Mesothelial cell of epicardium (in vitro differentiated cells): Measurements from ENCODE around the gene SIPA1L3. TPM values are rescaled to one million over a fixed set of nuclear protein-coding genes. Genes with fewer than 3 reads are reported as not detected.

Source experiments
- DNase-seq, 2 experiments: peaks; one replicate each; pipeline ENCODE4 v3.0.0; 2021; ENCODE audit warnings: low spot score in 2 of 2; ENCODE audit not compliant: unreplicated experiment in 2 of 2
- H3K27ac Mint-ChIP-seq: 2 replicates; pipeline ENCODE4 v1.8.0; 2021; ENCODE audit warnings: mixed read lengths
- H3K27me3 Mint-ChIP-seq: 2 replicates; pipeline ENCODE4 v1.8.0; 2021; ENCODE audit warnings: low read depth, mixed read lengths
- H3K36me3 Mint-ChIP-seq: 2 replicates; pipeline ENCODE4 v1.8.0; 2021; ENCODE audit warnings: mixed read lengths
- H3K4me1 Mint-ChIP-seq: 2 replicates; pipeline ENCODE4 v1.8.0; 2021; ENCODE audit warnings: mixed read lengths
- H3K4me3 Mint-ChIP-seq: 2 replicates; pipeline ENCODE4 v1.8.0; 2021; ENCODE audit warnings: mild to moderate bottlenecking, moderate library complexity, mixed read lengths
- H3K9me3 Mint-ChIP-seq: 2 replicates; pipeline ENCODE4 v1.8.0; 2021; ENCODE audit warnings: mixed read lengths
- total RNA-seq: library from RNA; stranded (reverse); gene quantifications from 3 replicates; pipeline ENCODE4 v1.2.1, GENCODE V29; 2021
- TF ChIP-seq, protein P1 (sequence below): fragments of 200-600 bp; sonication (generic); IDR thresholded peaks from one replicate; pipeline ENCODE4 v1.5.0; 2021; ENCODE audit warnings: antibody characterized with exemption; ENCODE audit not compliant: unreplicated experiment

The SIPA1L3 gene
- total RNA-seq, 1 donor from 2014 or later, result 58.2 TPM

DNA sequence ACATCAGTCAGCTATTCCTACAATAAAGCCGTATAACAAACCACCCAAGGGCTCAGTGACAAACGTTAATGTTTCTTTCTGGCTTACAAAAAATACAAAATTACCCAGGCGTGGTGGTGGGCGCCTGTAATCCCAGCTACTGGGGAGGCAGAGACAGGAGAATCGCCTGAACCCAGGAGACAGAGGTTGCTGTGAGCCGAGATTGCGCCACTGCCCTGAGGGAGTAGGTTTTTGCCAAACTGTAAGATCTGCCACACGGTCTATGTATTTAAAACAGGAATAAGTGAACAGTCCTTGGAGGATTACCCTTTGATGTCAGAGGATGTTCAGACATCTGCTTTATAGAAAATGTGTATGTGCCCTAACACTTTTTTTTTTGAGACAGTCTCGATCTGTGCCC, 211.2 kb downstream of the SIPA1L3 start:
- H3K4me3 Mint-ChIP-seq, result no peak overlapping the region
- H3K9me3 Mint-ChIP-seq, result peaks cover 25% of the 10 kb centered on the region
- H3K27me3 Mint-ChIP-seq, result no peaks in the 10 kb centered on the region
- DNase-seq, result no peak
- peaks cover 6% of the 10 kb centered on the region for H3K4me1 Mint-ChIP-seq
- H3K27ac Mint-ChIP-seq, result no peak overlapping the region
- peaks cover 56% of the 10 kb centered on the region for H3K36me3 Mint-ChIP-seq
- TF ChIP-seq, protein P1, sequence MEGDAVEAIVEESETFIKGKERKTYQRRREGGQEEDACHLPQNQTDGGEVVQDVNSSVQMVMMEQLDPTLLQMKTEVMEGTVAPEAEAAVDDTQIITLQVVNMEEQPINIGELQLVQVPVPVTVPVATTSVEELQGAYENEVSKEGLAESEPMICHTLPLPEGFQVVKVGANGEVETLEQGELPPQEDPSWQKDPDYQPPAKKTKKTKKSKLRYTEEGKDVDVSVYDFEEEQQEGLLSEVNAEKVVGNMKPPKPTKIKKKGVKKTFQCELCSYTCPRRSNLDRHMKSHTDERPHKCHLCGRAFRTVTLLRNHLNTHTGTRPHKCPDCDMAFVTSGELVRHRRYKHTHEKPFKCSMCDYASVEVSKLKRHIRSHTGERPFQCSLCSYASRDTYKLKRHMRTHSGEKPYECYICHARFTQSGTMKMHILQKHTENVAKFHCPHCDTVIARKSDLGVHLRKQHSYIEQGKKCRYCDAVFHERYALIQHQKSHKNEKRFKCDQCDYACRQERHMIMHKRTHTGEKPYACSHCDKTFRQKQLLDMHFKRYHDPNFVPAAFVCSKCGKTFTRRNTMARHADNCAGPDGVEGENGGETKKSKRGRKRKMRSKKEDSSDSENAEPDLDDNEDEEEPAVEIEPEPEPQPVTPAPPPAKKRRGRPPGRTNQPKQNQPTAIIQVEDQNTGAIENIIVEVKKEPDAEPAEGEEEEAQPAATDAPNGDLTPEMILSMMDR, result no peak

DNA sequence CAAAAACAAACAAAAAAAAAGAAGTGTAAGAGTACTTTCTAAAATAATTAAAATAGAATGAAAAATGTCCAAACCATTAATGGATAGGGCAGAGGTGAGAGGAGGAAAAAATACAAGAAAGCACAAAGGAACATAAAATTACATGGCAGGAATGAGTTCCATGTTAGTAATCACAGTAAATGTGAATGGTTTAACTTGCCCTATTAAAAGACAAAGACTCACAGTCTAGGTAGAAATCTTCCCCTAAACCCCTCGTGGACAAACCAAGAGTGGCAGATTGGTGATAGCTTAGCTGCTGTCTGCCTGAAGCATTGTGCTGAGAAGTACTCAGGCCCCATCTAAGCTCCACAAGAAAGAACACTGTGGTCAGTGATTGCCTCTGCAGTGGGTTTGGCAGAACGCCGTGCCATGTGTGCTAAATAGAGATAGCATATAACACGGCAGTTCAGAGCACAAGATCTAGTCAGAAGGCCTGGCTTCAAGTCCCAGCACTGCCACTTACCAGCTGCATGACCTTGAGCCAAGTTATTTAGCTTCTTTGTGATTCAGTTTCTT, 213.5 kb downstream of the SIPA1L3 start:
- no peak overlapping the region for H3K4me3 Mint-ChIP-seq
- peaks cover 4% of the 10 kb centered on the region for H3K4me1 Mint-ChIP-seq
- TF ChIP-seq, protein P1, result no peak
- no peaks in the 10 kb centered on the region for H3K27me3 Mint-ChIP-seq
- H3K9me3 Mint-ChIP-seq, result peaks cover 27% of the 10 kb centered on the region
- no peak for DNase-seq
- peaks cover 52% of the 10 kb centered on the region for H3K36me3 Mint-ChIP-seq
- H3K27ac Mint-ChIP-seq, result no peak overlapping the region

DNA sequence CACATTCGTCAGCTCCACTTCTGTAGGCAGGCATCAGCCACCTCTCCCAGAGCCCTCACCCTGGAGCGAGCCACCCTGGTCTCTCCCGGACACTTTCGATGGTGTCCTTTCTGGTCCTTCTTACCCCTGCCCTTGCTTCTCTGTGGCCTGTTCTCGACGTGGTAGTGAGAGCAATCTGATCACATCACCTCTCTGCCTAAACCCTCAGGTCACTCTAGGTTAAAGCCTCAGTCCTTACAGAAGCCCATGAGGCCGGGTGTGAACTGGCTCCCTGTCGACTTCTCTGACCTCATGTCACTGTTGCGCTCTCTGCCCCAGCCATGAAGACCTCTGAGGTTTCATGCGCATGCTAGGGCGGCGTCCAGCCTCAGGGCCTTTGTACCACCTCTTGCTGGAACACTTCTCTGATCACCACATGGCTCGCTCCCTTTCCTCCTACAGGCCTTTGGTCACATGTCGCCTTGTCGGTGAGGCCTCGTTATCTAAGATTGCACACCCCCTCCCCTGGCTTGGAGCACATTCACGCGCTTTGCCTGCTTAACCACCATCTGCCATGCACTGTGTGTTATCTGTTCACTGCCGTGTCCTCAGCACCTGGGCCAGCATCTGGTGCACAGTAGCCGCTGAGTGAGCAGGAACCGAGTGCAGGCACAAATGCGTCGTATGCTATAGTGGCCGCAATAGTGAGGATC, 215.5 kb downstream of the SIPA1L3 start:
- no peak for DNase-seq
- Mint-ChIP-seq H3K27me3 (no peaks in the 10 kb centered on the region), H3K36me3 (peaks cover 53% of the 10 kb centered on the region), H3K4me1 (no peaks in the 10 kb centered on the region), H3K27ac (no peak overlapping the region), H3K9me3 (peaks cover 31% of the 10 kb centered on the region), H3K4me3 (no peak overlapping the region)
- TF ChIP-seq, protein P1, result no peak

DNA sequence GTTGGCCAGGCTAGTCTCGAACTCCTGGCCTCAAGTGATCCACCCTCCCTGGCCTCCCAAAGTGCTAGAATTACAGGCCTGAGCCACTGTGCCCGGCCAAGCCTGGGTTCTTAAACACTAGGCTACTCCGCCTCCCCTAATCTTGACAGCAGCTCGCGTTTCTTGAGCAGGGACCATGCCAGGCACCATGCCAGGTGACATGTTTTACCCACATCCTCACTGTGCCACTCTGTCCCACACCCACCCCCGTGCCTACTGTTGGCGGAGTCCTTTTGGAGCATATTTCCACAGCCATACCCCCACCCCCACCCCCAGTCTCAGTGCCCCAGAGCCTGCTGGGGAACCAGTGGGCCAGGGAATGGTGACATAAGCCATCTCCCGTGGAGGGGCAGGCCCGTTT, 218.2 kb downstream of the SIPA1L3 start:
- H3K27me3 Mint-ChIP-seq, result no peaks in the 10 kb centered on the region
- no peak for DNase-seq
- H3K4me3 Mint-ChIP-seq, result no peak overlapping the region
- TF ChIP-seq, protein P1, result no peak
- no peak overlapping the region for H3K27ac Mint-ChIP-seq
- H3K9me3 Mint-ChIP-seq, result peaks cover 20% of the 10 kb centered on the region
- peaks cover 32% of the 10 kb centered on the region for H3K36me3 Mint-ChIP-seq
- H3K4me1 Mint-ChIP-seq, result no peaks in the 10 kb centered on the region

DNA sequence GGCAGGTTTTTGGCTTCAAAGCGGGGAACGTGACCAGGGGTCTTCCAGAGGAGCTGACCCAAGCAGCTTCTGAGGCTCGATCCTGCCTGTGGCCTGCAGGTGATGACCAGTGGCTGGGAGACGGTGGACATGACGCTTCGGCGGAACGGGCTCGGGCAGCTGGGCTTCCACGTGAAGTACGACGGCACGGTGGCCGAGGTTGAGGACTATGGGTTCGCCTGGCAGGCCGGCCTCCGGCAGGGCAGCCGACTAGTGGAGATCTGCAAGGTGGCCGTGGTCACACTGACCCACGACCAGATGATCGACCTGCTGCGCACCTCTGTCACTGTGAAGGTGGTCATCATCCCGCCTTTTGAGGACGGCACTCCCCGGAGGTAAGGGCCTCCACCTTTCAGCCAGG, 223.4 kb downstream of the SIPA1L3 start:
- H3K27ac Mint-ChIP-seq, result no peak overlapping the region
- no peak overlapping the region for H3K4me3 Mint-ChIP-seq
- TF ChIP-seq, protein P1, result no peak
- no peaks in the 10 kb centered on the region for H3K27me3 Mint-ChIP-seq
- H3K9me3 Mint-ChIP-seq, result peaks cover 6% of the 10 kb centered on the region
- H3K36me3 Mint-ChIP-seq, result peaks cover 16% of the 10 kb centered on the region
- peaks cover 2% of the 10 kb centered on the region for H3K4me1 Mint-ChIP-seq
- DNase-seq, result no peak
